NCI-H128 (cell line): ENCODE measurements around the gene LMO2.
"Not testable (repeated sequence)": the region's sequence is repeated elsewhere in the genome, so short reads cannot be mapped to it uniquely, and the experiment has no call there.

Experiments
- DNase-seq: peaks from one replicate; lab custom pipeline; 2025; ENCODE audit not compliant: unreplicated experiment; lab: John Stamatoyannopoulos, UW

Gene LMO2

GRCh38 chr11:33827206-33827605, 64.7 kb downstream of the LMO2 start:
- no peak for DNase-seq

DNA sequence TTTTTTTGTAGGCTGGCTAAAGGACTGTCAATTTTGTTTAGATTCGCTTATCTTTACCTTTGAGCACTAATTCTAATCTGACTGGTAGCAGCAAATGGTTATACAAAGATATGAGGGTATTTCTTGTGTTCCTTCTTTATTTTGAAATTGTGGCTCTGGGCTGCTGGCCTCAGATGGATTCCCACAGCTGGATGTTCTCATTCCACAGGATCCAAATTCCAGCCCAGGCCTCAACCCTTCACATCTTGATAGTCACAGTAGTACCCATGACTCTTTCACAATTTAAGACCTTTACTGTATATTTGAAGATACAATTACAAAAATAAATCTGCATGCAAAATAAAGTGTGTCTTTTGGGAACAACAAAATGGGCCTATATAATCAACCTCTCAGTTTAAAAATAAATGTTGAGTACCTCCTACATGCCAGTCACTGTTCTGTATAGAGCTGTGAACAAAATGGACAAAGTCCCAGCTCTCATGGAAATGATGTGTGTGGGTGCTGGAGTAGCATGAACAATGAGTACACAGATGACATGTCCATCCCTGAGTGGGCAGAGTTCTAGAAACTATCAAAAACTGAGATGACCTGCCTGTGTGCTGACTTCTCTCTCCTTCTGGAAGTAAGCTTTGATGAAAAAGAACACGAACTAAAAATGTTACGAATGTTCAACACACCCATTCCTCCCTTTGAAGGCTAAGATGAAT, 65.9 kb downstream of the LMO2 start:
- no peak for DNase-seq

- not testable (repeated sequence) for DNase-seq
Observed at GRCh38 chr11:33822981-33823380, 68.9 kb downstream of the LMO2 start.

DNA sequence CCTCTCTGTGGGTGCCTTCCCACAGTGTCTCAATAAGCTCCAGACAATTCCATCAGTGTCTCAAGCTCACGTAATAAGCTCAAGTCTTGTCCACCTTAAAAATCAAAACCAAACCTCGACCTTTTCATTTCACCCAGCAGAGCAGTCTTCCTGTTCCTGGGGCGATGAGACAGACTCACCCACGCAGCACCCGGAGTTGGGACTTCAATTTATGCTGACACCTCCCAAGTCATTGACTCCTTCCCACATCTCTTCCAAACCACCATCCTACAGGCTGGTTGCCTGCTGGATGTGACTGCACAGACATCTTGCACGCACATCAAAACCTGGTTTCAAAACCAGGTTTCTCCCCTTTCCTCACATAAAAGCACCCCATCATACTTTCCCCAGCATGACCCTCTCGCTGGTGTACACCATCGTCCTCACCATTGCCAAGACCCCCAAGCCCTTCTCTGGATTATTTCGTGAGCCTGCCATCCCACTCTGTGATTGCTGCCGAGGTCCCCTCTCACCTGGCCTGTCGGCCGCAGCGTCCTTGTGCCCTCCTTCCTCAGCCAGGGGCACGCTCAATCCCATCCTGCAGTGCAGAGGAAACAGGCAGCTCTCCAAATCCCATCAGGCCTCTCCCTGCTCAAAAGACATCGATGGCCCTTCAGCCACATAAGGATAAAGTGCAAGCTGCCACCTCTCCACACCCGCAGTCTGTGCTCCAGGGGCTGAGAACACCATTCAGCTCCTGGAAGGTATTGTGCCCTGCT, 72.4 kb downstream of the LMO2 start:
- DNase-seq: no peak
